ENCODE measurements around the gene URM1. TPM values are rescaled to one million over a fixed set of nuclear protein-coding genes. Genes with fewer than 3 reads are reported as not detected.
A peak's percentile ranks its signal among the peaks of the same experiment; 100 is the strongest.

URM1 gene
- total RNA-seq, 1 experiment from 2014 or later = 46.6 TPM

GRCh38 chr9:128383791-128384190 lies 12.6 kb downstream of the URM1 start:
- Histone ChIP-seq H2BK12ac (ENCODE audit: insufficient read length, low read depth, low read length) (no peak overlapping the region), H3K23me2 (ENCODE audit: insufficient read length, low read depth, low read length, poor library complexity, severe bottlenecking) (no peaks in the 10 kb centered on the region), H3K9me3 (ENCODE audit: control insufficient read depth, low read depth, low read length) (no peaks in the 10 kb centered on the region), H3K79me2 (ENCODE audit: insufficient read depth, low read length) (no peaks in the 10 kb centered on the region), H3K79me1 (ENCODE audit: insufficient read depth, low read depth, low read length, poor library complexity, severe bottlenecking) (no peaks in the 10 kb centered on the region), H2BK120ac (ENCODE audit: low read depth, low read length, poor library complexity, severe bottlenecking) (no peak overlapping the region), H3K27ac (ENCODE audit: insufficient read length, low read depth, low read length) (no peak overlapping the region), H2AFZ (ENCODE audit: low read length) (no peak overlapping the region), H4K8ac (replicated peaks; ENCODE audit: insufficient read length, low read depth, low read length) (no peak overlapping the region), H2AK5ac (ENCODE audit: insufficient read length, low read length) (no peak overlapping the region), H3T11ph (ENCODE audit: low read length) (no peak overlapping the region), H3K23ac (ENCODE audit: insufficient read length, low read depth, low read length) (no peak overlapping the region), H4K5ac (ENCODE audit: insufficient read length, low read depth, low read length) (no peak overlapping the region), H2BK5ac (ENCODE audit: insufficient read length, low read length) (no peak overlapping the region), H3K27me3 (ENCODE audit: insufficient read depth, low read length) (peaks cover 22% of the 10 kb centered on the region), H4K20me1 (ENCODE audit: control insufficient read depth, insufficient read depth, insufficient read length) (no peaks in the 10 kb centered on the region), H3K4me1 (ENCODE audit: insufficient read depth, low read length) (peaks cover 24% of the 10 kb centered on the region), H3K9ac (ENCODE audit: extremely low read depth, insufficient read length, low read length) (no peak overlapping the region), H2BK15ac (ENCODE audit: low read depth, low read length) (no peak overlapping the region), H3K4me2 (ENCODE audit: insufficient read depth, insufficient read length, low read length) (peak overlapping the region; percentile 22), H3K18ac (ENCODE audit: insufficient read length, low read depth, low read length) (peak overlapping the region; percentile 9), H3K56ac (ENCODE audit: insufficient read length, low read depth, low read length) (no peak overlapping the region), H2BK20ac (ENCODE audit: low read depth, low read length, poor library complexity, severe bottlenecking) (no peak overlapping the region), H3K14ac (ENCODE audit: insufficient read depth, low read length) (no peak overlapping the region), H4K91ac (ENCODE audit: insufficient read length, low read depth, low read length) (no peak overlapping the region), H3K4ac (ENCODE audit: low read depth, low read length) (no peak overlapping the region)
- no CpG with 5 or more reads among the region's 8 CpGs for WGBS (ENCODE audit: extremely low coverage, insufficient read length, low lambda C conversion rate)
- Mint-ChIP-seq H3K27ac (no peak overlapping the region; a peak in 1 of 7 replicates), H3K36me3 (ENCODE audit: insufficient read depth in 1 of 3, low read depth in 3 of 3) (peaks cover 14 to 46% (median 39%) of the 10 kb centered on the region in 3 experiments), H3K27me3 (ENCODE audit: low read depth) (peaks cover 93% of the 10 kb centered on the region), H3K9me3 (no peaks in the 10 kb centered on the region), H3K4me1 (peaks cover 47 to 53% of the 10 kb centered on the region in 2 experiments), H3K4me3 (peak overlapping the region in 1 of 2 experiments; percentile 74; a peak in 2 of 5 replicates)
- DNase-seq = no peak
- no peak for TF ChIP-seq CTCF (conservative IDR thresholded peaks at IDR 0.05)

Measured in H9 (cell line).